Naive thymus-derived CD4-positive, alpha-beta T cell (primary cell): ENCODE results near the gene FGF2. TPM values are rescaled to one million over a fixed set of nuclear protein-coding genes. Genes with fewer than 3 reads are reported as not detected.
"Not testable (repeated sequence)": the region's sequence is repeated elsewhere in the genome, so short reads cannot be mapped to it uniquely, and the experiment has no call there.

Experiments used
- ATAC-seq: fragments of 150-1000 bp; cut with Tn5 transposase; 2 replicates; pipeline ENCODE4 v1.10.0; 2021; ENCODE audit warnings: mild to moderate bottlenecking, moderate library complexity
- CTCF ChIA-PET: fragments of 350-600 bp; sonication (Branson Sonifier 250); formaldehyde crosslinking; loops from one replicate; lab custom pipeline; 2021; ENCODE audit warnings: antibody characterized with exemption; lab: Charles Lee
- POLR2A ChIA-PET: fragments of 350-600 bp; sonication (Branson Sonifier 250); formaldehyde crosslinking; loops from one replicate; lab custom pipeline; 2021; ENCODE audit warnings: antibody characterized with exemption, inconsistent platforms; lab: Charles Lee
- DNase-seq, 9 donors: peaks; one replicate each; pipeline versions ENCODE4 v3.0.0 to v3.0.0-alpha.2; 2020 to 2022; ENCODE audit warnings: mixed read lengths in 1 of 9
- H3K27ac ChIP-seq: one replicate; pipeline ENCODE4 v1.7.0; 2013; ENCODE audit warnings: mild to moderate bottlenecking, low read depth, low read length, moderate library complexity
- H3K27me3 ChIP-seq, 2 donors: one replicate each; pipeline ENCODE4 v1.7.0; 2013; ENCODE audit warnings: low read length in 2 of 2, mild to moderate bottlenecking in 2 of 2, moderate library complexity in 2 of 2; ENCODE audit not compliant: control insufficient read depth in 2 of 2, insufficient read depth in 2 of 2
- H3K36me3 ChIP-seq, 3 experiments: 1 replicate in 2 of 3; 2 replicates in 1 of 3; pipeline ENCODE4 v1.7.0; 2013; ENCODE audit warnings: low read length in 3 of 3, mild to moderate bottlenecking in 3 of 3, moderate library complexity in 1 of 3; ENCODE audit not compliant: insufficient read depth in 3 of 3, control insufficient read depth in 2 of 3
- H3K4me1 ChIP-seq, 2 donors: one replicate each; pipeline ENCODE4 v1.7.0; 2013; ENCODE audit warnings: low read length in 2 of 2, mild to moderate bottlenecking in 2 of 2, moderate library complexity in 1 of 2; ENCODE audit not compliant: control insufficient read depth in 2 of 2, insufficient read depth in 2 of 2
- H3K4me3 ChIP-seq: 2 replicates; pipeline ENCODE4 v1.7.0; 2013; ENCODE audit warnings: mild to moderate bottlenecking, low read length
- H3K9me3 ChIP-seq, 3 experiments: 1 replicate in 2 of 3; 2 replicates in 1 of 3; pipeline ENCODE4 v1.7.0; 2013; ENCODE audit warnings: low read length in 3 of 3; ENCODE audit not compliant: control insufficient read depth in 2 of 3
- H3K27ac Mint-ChIP-seq, 9 donors: one replicate each; pipeline ENCODE4 v1.8.0; 2020 to 2022; ENCODE audit warnings: mixed read lengths in 9 of 9, mild to moderate bottlenecking in 8 of 9, moderate library complexity in 5 of 9, inconsistent platforms in 2 of 9
- H3K27me3 Mint-ChIP-seq, 5 donors: one replicate each; pipeline ENCODE4 v1.8.0; 2021 to 2022; ENCODE audit warnings: mixed read lengths in 5 of 5, mild to moderate bottlenecking in 1 of 5
- H3K36me3 Mint-ChIP-seq, 5 donors: one replicate each; pipeline ENCODE4 v1.8.0; 2020 to 2022; ENCODE audit warnings: mixed read lengths in 5 of 5, mild to moderate bottlenecking in 3 of 5, inconsistent platforms in 1 of 5
- H3K4me1 Mint-ChIP-seq, 7 donors: one replicate each; pipeline ENCODE4 v1.8.0; 2020 to 2022; ENCODE audit warnings: mixed read lengths in 7 of 7, mild to moderate bottlenecking in 3 of 7, inconsistent platforms in 1 of 7
- H3K4me3 Mint-ChIP-seq, 10 donors: one replicate each; pipeline ENCODE4 v1.8.0; 2020 to 2022; ENCODE audit warnings: mild to moderate bottlenecking in 10 of 10, mixed read lengths in 10 of 10, moderate library complexity in 6 of 10, inconsistent platforms in 2 of 10
- H3K9me3 Mint-ChIP-seq, 11 donors: one replicate each; pipeline ENCODE4 v1.8.0; 2020 to 2022; ENCODE audit warnings: mixed read lengths in 11 of 11, mild to moderate bottlenecking in 4 of 11, inconsistent platforms in 1 of 11, moderate library complexity in 1 of 11
- intact Hi-C, 2 donors: fragments of 100-400 bp; cut with micrococcal nuclease; formaldehyde crosslinking; loops; one replicate each; pipeline ENCODE4 v1.15.1; 2023
- polyA plus RNA-seq, 2 donors: library from polyadenylated mRNA; unstranded; fragments of 300-500 nt; fragmentation: Illumina TruSeq; gene quantifications; one replicate each; pipeline ENCODE4 v1.2.3, GENCODE V29; 2021
- total RNA-seq, 6 experiments: library from RNA in 5 of 6; stranded (reverse) in 5 of 6; gene quantifications; 1 replicate in 5 of 6; 2 replicates in 1 of 6; pipeline ENCODE4 v1.2.3 and lab custom pipeline; 2021 to 2026

FGF2 gene
- total and polyA plus RNA-seq, 7 experiments from 2014 or later = 0.51 TPM; not detected in 6

DNA sequence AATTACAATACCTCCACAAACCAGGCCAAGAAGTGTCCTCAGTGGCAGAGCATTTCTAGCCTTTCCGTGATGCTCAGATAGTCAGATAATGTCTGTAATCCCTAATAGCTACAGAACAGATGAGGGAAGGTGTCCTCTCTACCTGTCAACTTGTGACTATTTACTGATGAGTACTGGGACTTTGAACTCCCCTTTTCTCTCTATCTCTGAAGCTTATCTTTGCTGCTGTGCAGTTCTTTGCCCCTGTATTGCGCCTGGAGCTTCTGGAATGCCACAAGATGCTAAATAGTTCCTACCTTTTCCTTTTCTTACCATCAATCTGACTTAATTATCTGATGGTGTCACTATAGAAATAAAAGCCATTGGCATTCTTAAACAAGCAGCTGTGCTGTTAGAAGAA is 30.5 kb downstream of the FGF2 start:
- Histone ChIP-seq H3K4me3 (no peak overlapping the region), H3K27me3 (no peaks in the 10 kb centered on the region), H3K9me3 (no peaks in the 10 kb centered on the region), H3K27ac (no peak overlapping the region), H3K36me3 (no peaks in the 10 kb centered on the region), H3K4me1 (no peaks in the 10 kb centered on the region)
- H3K36me3 Mint-ChIP-seq = no peaks in the 10 kb centered on the region
- ChIA-PET CTCF (no interaction called here), POLR2A (interaction anchor here (0.5 kb wide), 1 partner anchor 630 kb away, joined by 3 read pairs; no protein-coding TSS in a partner anchor)
- no peaks in the 10 kb centered on the region for H3K9me3 Mint-ChIP-seq
- peaks cover 0 to 2% (median 0%) of the 10 kb centered on the region in 7 donors for H3K4me1 Mint-ChIP-seq
- no peak overlapping the region for H3K4me3 Mint-ChIP-seq
- no peak for ATAC-seq
- no peak for DNase-seq
- intact Hi-C loops = no loop called here
- H3K27me3 Mint-ChIP-seq = peaks cover 13 to 46% (median 23%) of the 10 kb centered on the region in 5 donors
- no peak overlapping the region for H3K27ac Mint-ChIP-seq

DNA sequence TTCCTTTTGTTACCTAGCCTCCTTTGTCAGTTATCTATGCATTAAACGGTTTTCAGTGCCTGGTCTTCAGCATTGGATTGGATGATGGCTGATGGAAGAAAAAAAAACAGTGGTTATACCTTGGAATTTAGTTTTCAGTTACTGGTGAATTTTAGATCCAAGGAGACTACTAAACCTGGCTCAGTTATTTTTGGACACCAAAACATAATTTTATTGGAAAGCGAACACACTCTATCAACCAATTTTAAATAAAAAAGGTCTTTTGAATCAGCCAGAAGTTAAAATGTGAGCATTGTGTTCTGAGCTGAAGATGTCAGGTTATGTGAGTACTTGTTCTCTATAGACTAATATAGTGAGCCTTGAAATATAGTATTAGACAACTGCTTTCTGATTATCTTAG is 32.1 kb downstream of the FGF2 start:
- H3K4me3 ChIP-seq = no peak overlapping the region
- intact Hi-C loops = no loop called here
- CTCF ChIA-PET = no interaction called here
- Mint-ChIP-seq H3K36me3 (no peaks in the 10 kb centered on the region), H3K27ac (no peak overlapping the region), H3K4me3 (no peak overlapping the region), H3K4me1 (peaks cover 0 to 2% (median 0%) of the 10 kb centered on the region in 7 donors), H3K9me3 (no peaks in the 10 kb centered on the region), H3K27me3 (peaks cover 13 to 48% (median 22%) of the 10 kb centered on the region in 5 donors)
- no peak overlapping the region for H3K27ac ChIP-seq
- no peaks in the 10 kb centered on the region for H3K36me3 ChIP-seq
- ATAC-seq (no peak), DNase-seq (no peak)
- H3K4me1 ChIP-seq = no peaks in the 10 kb centered on the region
- POLR2A ChIA-PET = no interaction called here
- H3K27me3 ChIP-seq = no peaks in the 10 kb centered on the region
- no peaks in the 10 kb centered on the region for H3K9me3 ChIP-seq

DNA sequence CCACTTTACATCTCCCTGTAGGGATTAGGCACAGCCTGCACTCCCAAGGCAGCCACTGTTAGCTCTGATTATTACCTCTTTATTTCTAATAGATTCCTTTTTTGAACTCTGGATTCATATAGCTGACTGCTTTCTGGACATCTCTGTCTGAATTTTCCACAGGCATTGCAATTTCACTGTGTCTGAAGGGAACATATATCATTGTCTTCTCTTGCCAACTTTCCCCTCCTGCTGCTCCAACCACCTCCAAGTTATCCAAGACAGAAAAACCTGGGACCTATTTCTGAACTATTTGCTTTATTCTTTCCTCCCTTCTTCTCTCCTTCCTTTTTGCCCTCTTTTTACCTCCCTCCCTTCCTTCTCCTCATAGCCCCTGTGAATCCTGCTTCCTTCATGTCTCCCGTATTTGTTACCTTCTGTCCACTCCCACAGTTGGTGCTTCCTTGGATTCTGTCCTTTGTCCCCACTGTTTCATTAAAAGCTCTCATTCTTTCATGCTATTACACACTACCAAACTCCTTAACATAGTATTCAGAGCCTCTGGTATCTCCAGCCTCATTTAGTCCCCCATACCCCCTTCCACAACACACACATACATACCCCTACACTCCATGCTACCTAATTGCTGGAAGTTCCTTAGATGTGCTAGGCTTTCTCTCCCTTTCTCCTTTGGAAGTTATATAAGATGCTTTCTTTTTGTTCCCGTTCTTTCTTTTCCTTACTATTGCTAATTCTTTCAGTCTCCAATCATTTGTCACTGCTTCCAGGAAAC is 34.7 kb downstream of the FGF2 start:
- Mint-ChIP-seq H3K4me1 (no peaks in the 10 kb centered on the region), H3K4me3 (no peak overlapping the region), H3K36me3 (no peaks in the 10 kb centered on the region), H3K9me3 (no peaks in the 10 kb centered on the region), H3K27ac (no peak overlapping the region), H3K27me3 (peaks cover 13 to 43% (median 24%) of the 10 kb centered on the region in 5 donors)
- no peak for ATAC-seq
- ChIA-PET CTCF (no interaction called here), POLR2A (no interaction called here)
- no peak for DNase-seq
- H3K27me3 ChIP-seq = no peaks in the 10 kb centered on the region
- H3K36me3 ChIP-seq = no peaks in the 10 kb centered on the region
- H3K4me3 ChIP-seq = no peak overlapping the region
- intact Hi-C loops = no loop called here
- H3K4me1 ChIP-seq = no peaks in the 10 kb centered on the region
- no peaks in the 10 kb centered on the region for H3K9me3 ChIP-seq
- no peak overlapping the region for H3K27ac ChIP-seq

DNA sequence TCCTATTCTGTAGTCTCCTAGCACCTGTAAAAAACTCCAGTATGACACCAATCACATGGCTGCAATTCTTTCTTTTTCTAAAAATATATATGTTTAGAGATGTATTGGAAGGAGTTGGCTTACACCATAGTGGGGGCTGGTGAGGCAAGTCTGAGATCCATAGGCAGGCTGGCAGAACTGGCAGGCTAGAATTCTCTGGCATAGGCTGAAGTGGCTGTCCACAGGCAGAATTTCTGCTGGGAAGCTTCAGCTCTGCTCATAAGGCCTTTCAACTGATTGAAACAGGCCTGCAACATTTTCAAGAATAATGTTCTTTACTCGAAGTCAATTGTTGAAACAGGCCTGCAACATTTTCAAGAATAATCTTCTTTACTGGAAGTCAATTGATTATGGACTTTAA is 37.0 kb downstream of the FGF2 start:
- ATAC-seq = no peak
- H3K36me3 Mint-ChIP-seq = no peaks in the 10 kb centered on the region
- intact Hi-C loops = no loop called here

DNA sequence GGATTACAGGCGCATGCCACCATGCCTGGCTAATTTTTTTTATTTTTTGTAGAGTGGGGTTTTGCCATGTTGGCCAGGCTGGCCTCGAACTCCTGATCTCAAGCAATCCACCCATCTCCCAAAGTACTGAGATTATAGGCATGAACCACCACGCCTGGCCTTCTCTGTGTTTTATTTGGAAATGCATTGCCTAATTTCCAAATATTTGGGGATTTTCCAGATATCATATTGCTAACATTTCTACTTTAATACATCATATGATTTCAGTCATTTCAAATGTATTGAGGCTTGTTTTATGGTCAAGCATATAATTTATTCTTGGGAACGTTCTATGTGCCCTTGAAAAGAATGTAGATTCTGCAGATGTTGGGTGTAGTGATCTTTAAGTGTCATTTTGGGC is 38.8 kb downstream of the FGF2 start:
- Mint-ChIP-seq H3K9me3 (peaks cover 0 to 9% (median 0%) of the 10 kb centered on the region in 11 donors), H3K27me3 (peaks cover 20 to 42% (median 32%) of the 10 kb centered on the region in 5 donors), H3K4me1 (peaks cover 0 to 4% (median 0%) of the 10 kb centered on the region in 7 donors), H3K36me3 (peaks cover 0 to under 1% (median 0%) of the 10 kb centered on the region in 5 donors), H3K4me3 (no peak overlapping the region), H3K27ac (no peak overlapping the region)
- no peak overlapping the region for H3K4me3 ChIP-seq
- ChIA-PET POLR2A (no interaction called here), CTCF (no interaction called here)
- no peaks in the 10 kb centered on the region for H3K9me3 ChIP-seq
- ATAC-seq (no peak), DNase-seq (no peak)
- no peak overlapping the region for H3K27ac ChIP-seq
- no peaks in the 10 kb centered on the region for H3K4me1 ChIP-seq
- no peaks in the 10 kb centered on the region for H3K27me3 ChIP-seq
- H3K36me3 ChIP-seq = no peaks in the 10 kb centered on the region
- intact Hi-C loops = no loop called here

More for the DNA sequence above, 37.0 kb downstream of the FGF2 start:
- no peaks in the 10 kb centered on the region for H3K4me1 ChIP-seq
- POLR2A ChIA-PET = no interaction called here
- Mint-ChIP-seq H3K4me1 (peaks cover 0 to 2% (median 0%) of the 10 kb centered on the region in 7 donors), H3K27me3 (peaks cover 13 to 32% (median 26%) of the 10 kb centered on the region in 5 donors), H3K4me3 (no peak overlapping the region), H3K9me3 (peaks cover 0 to 5% (median 0%) of the 10 kb centered on the region in 11 donors), H3K27ac (no peak overlapping the region)
- H3K36me3 ChIP-seq = no peaks in the 10 kb centered on the region
- no peak for DNase-seq
- no peaks in the 10 kb centered on the region for H3K9me3 ChIP-seq
- CTCF ChIA-PET = no interaction called here
- no peak overlapping the region for H3K4me3 ChIP-seq
- H3K27ac ChIP-seq = no peak overlapping the region
- H3K27me3 ChIP-seq = no peaks in the 10 kb centered on the region

DNA sequence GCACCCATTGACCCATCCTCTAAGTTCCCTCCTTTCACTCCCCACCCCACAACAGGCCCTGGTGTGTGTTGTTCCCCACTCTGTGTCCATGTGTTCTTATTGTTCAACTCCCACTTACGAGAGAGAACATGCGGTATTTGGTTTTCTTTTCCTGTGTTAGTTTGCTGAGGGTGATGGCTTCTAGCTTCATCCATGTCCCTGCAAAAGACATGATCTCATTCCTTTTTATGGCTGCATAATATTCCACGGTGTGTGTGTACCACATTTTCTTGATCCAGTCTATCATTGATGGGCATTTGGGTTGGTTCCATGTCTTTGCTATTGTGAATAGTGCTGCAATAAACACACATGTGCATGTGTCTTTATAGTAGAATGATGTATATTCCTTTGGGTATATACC is 41.6 kb downstream of the FGF2 start:
- POLR2A ChIA-PET, H3K27me3 ChIP-seq, intact Hi-C loops, H3K4me1 Mint-ChIP-seq, H3K27ac ChIP-seq, H3K4me1 ChIP-seq, DNase-seq, CTCF ChIA-PET, H3K4me3 ChIP-seq, H3K36me3 ChIP-seq, H3K36me3 Mint-ChIP-seq, H3K4me3 Mint-ChIP-seq, H3K9me3 ChIP-seq, H3K27ac Mint-ChIP-seq, ATAC-seq: not testable (repeated sequence)
- Mint-ChIP-seq H3K27me3 (peaks cover 27 to 46% (median 36%) of the 10 kb centered on the region in 5 donors), H3K9me3 (peaks cover 0 to 16% (median 0%) of the 10 kb centered on the region in 11 donors)

- POLR2A ChIA-PET = no interaction called here
- no peak overlapping the region for H3K4me3 Mint-ChIP-seq
These were observed 46.5 kb downstream of the FGF2 start for GRCh38 chr4:122873146-122873545.

More at GRCh38 chr4:122873146-122873545, 46.5 kb downstream of the FGF2 start:
- peaks cover 28 to 50% (median 42%) of the 10 kb centered on the region in 5 donors for H3K27me3 Mint-ChIP-seq
- Histone ChIP-seq H3K4me1 (no peaks in the 10 kb centered on the region), H3K4me3 (no peak overlapping the region), H3K36me3 (no peaks in the 10 kb centered on the region), H3K27me3 (no peaks in the 10 kb centered on the region), H3K9me3 (no peaks in the 10 kb centered on the region), H3K27ac (no peak overlapping the region)
- H3K27ac Mint-ChIP-seq = no peak overlapping the region
- DNase-seq (no peak), ATAC-seq (no peak)
- intact Hi-C loops = no loop called here
- CTCF ChIA-PET = no interaction called here
- H3K36me3 Mint-ChIP-seq = peaks cover 0 to 7% (median 0%) of the 10 kb centered on the region in 5 donors
- H3K4me1 Mint-ChIP-seq = peaks cover 0 to 4% (median 0%) of the 10 kb centered on the region in 7 donors
- peaks cover 0 to 16% (median 0%) of the 10 kb centered on the region in 11 donors for H3K9me3 Mint-ChIP-seq
